Measurements from ENCODE around the gene PTCH2.

PTCH2 gene

GRCh38 chr1:44842862-44843655, at the start of gene PTCH2:
Gene PTCH2 (minus strand): TSS chr1:44843253. CDS start chr1:44842932, 321 bp downstream.
- no peak for TF ChIP-seq CTCF (IDR thresholded peaks at IDR 0.05; ENCODE audit: borderline replicate concordance, control extremely low read depth, extremely low read depth, insufficient read depth, missing control alignments)
- in situ Hi-C loops (cut with MboI; ENCODE audit: low sequenced_read_pairs, unreplicated experiment) = no loop called here
- DNase-seq (ENCODE audit: low spot score) = peak; percentile 79

- in situ Hi-C loops (cut with MboI; ENCODE audit: low sequenced_read_pairs, unreplicated experiment) = no loop called here
- TF ChIP-seq CTCF (IDR thresholded peaks at IDR 0.05; ENCODE audit: borderline replicate concordance, control extremely low read depth, extremely low read depth, insufficient read depth, missing control alignments) = no peak
- no peak for DNase-seq (ENCODE audit: low spot score)
These were observed 47.0 kb upstream of the PTCH2 start for GRCh38 chr1:44890007-44890406.

GRCh38 chr1:44885406-44885805, 42.4 kb upstream of the PTCH2 start:
- no peak for DNase-seq (ENCODE audit: low spot score)
- in situ Hi-C loops (cut with MboI; ENCODE audit: low sequenced_read_pairs, unreplicated experiment) = no loop called here
- TF ChIP-seq CTCF (IDR thresholded peaks at IDR 0.05; ENCODE audit: borderline replicate concordance, control extremely low read depth, extremely low read depth, insufficient read depth, missing control alignments) = no peak

- DNase-seq (ENCODE audit: low spot score) = no peak
- in situ Hi-C loops (cut with MboI; ENCODE audit: low sequenced_read_pairs, unreplicated experiment) = no loop called here
- no peak for TF ChIP-seq CTCF (IDR thresholded peaks at IDR 0.05; ENCODE audit: borderline replicate concordance, control extremely low read depth, extremely low read depth, insufficient read depth, missing control alignments)
These were observed 41.7 kb upstream of the PTCH2 start for GRCh38 chr1:44884746-44885145.

- DNase-seq (ENCODE audit: low spot score) = no peak
- in situ Hi-C loops (cut with MboI; ENCODE audit: low sequenced_read_pairs, unreplicated experiment) = no loop called here
- TF ChIP-seq CTCF (IDR thresholded peaks at IDR 0.05; ENCODE audit: borderline replicate concordance, control extremely low read depth, extremely low read depth, insufficient read depth, missing control alignments) = no peak
These were observed 38.1 kb upstream of the PTCH2 start for GRCh38 chr1:44881011-44881632.

GRCh38 chr1:44874155-44874554, 31.1 kb upstream of the PTCH2 start:
- DNase-seq (ENCODE audit: low spot score) = no peak
- in situ Hi-C loops (cut with MboI; ENCODE audit: low sequenced_read_pairs, unreplicated experiment) = no loop called here
- no peak for TF ChIP-seq CTCF (IDR thresholded peaks at IDR 0.05; ENCODE audit: borderline replicate concordance, control extremely low read depth, extremely low read depth, insufficient read depth, missing control alignments)

Measured in GM13976 (cell line).